Pulmonary artery endothelial cell (primary cell): ENCODE measurements around the gene HCN2. TPM values are rescaled to one million over a fixed set of nuclear protein-coding genes. Genes with fewer than 3 reads are reported as not detected.
"Not testable (repeated sequence)": the region's sequence is repeated elsewhere in the genome, so short reads cannot be mapped to it uniquely, and the experiment has no call there.

Experiments
- DNase-seq: peaks from one replicate; pipeline ENCODE4 v3.0.0-alpha.2; 2011; ENCODE audit warnings: low read depth, low spot score
- total RNA-seq: library from RNA; depleted of rRNA; stranded (reverse); fragments of >200 nt; gene quantifications from 2 replicates; pipeline ENCODE4 v1.2.3, GENCODE V29; 2014

Gene HCN2
- total RNA-seq, 1 donor from 2014 or later, result 0.79 TPM

- no peak for DNase-seq
Observed at GRCh38 chr19:602391-603301, 13.0 kb downstream of the HCN2 start.

GRCh38 chr19:603302-603639 lies 13.6 kb downstream of the HCN2 start:
- DNase-seq, result not testable (repeated sequence)

- not testable (repeated sequence) for DNase-seq
Observed at GRCh38 chr19:603779-604178, 14.1 kb downstream of the HCN2 start.

- no peak for DNase-seq
Observed at GRCh38 chr19:604355-604754, 14.7 kb downstream of the HCN2 start.

- DNase-seq, result not testable (repeated sequence)
Observed at GRCh38 chr19:605061-605971, 15.6 kb downstream of the HCN2 start.

GRCh38 chr19:607301-608154 lies 17.8 kb downstream of the HCN2 start:
- DNase-seq, result no peak

- DNase-seq, result no peak
Observed at GRCh38 chr19:608155-609003, 18.7 kb downstream of the HCN2 start.

GRCh38 chr19:609004-609346 lies 19.3 kb downstream of the HCN2 start:
- DNase-seq, result no peak

GRCh38 chr19:610071-610800 lies 20.6 kb downstream of the HCN2 start:
- no peak for DNase-seq

GRCh38 chr19:610801-611480 lies 21.3 kb downstream of the HCN2 start:
- DNase-seq, result no peak

- DNase-seq, result no peak
Observed at GRCh38 chr19:611481-611868, 21.8 kb downstream of the HCN2 start.

GRCh38 chr19:612941-613340 lies 23.3 kb downstream of the HCN2 start:
- DNase-seq, result no peak

GRCh38 chr19:613732-614567 lies 24.3 kb downstream of the HCN2 start:
- no peak for DNase-seq

- no peak for DNase-seq
Observed at GRCh38 chr19:615619-616018, 25.9 kb downstream of the HCN2 start.

- no peak for DNase-seq
Observed at GRCh38 chr19:616062-616700, 26.5 kb downstream of the HCN2 start.

- DNase-seq, result no peak
Observed at GRCh38 chr19:616747-617526, 27.3 kb downstream of the HCN2 start.
